K562 (cell line): ENCODE results near the gene PRKCE. TPM values are rescaled to one million over a fixed set of nuclear protein-coding genes. Genes with fewer than 3 reads are reported as not detected.

Experiments
- ATAC-seq: fragments of 200-7000 bp; cut with Tn5 transposase; 3 replicates; pipeline ENCODE4 v1.9.1; 2020; ENCODE audit warnings: moderate library complexity
- BruUV-seq: library from RNA; stranded (reverse); fragments of 400-500 nt; replicated peaks from 2 replicates; lab custom pipeline; 2021; lab: Mats Ljungman, UMichigan
- CTCF ChIA-PET: fragments of 300-600 bp; formaldehyde crosslinking; extraction: SDS; loops from one replicate; lab custom pipeline; 2021; ENCODE audit warnings: low intra/inter-chr PET ratio; lab: Yijun Ruan, JAX
- POLR2A ChIA-PET: fragments of 300-600, 350-650 bp; sonication (Branson Sonifier 250); formaldehyde crosslinking; extraction: SDS; loops from one replicate; lab custom pipeline; 2021; ENCODE audit warnings: antibody characterized with exemption, inconsistent platforms; lab: Yijun Ruan, JAX
- DNase-seq, 4 experiments: peaks; one replicate each; pipeline versions ENCODE4 v3.0.0 to v3.0.0-alpha.2; 2011 to 2018; ENCODE audit warnings: low spot score in 3 of 4, mixed read lengths in 3 of 4; ENCODE audit errors: extremely low read depth in 1 of 4
- FAIRE-seq: peaks from 2 replicates; lab custom pipeline; 2011; peaks lifted over from hg19 to GRCh38; lab: Jason Lieb, UNC
- H2AFZ ChIP-seq: 2 replicates; pipeline ENCODE4 v1.6.0; 2011; ENCODE audit warnings: low read depth, low read length, control low read depth, inconsistent platforms
- H3K27ac ChIP-seq: fragments of 200-600 bp; 3 replicates; pipeline ENCODE4 v1.8.0; 2011; ENCODE audit warnings: low read depth, mild to moderate bottlenecking, control low read depth, inconsistent platforms, low read length, moderate library complexity, mixed read lengths; ENCODE audit errors: extremely low read depth
- H3K27me3 ChIP-seq, 2 experiments: fragments of 300-600 bp in 1 of 2; 2 replicates in 1 of 2; 3 replicates in 1 of 2; pipeline versions ENCODE4 v1.6.0 to v1.8.0; 2011; ENCODE audit warnings: inconsistent platforms in 2 of 2, low read length in 2 of 2, mild to moderate bottlenecking in 1 of 2, mixed read lengths in 1 of 2, moderate library complexity in 1 of 2; ENCODE audit not compliant: control insufficient read depth in 2 of 2, insufficient read depth in 2 of 2
- H3K36me3 ChIP-seq: fragments of 300-600 bp; 3 replicates; pipeline ENCODE4 v1.8.0; 2011; ENCODE audit warnings: mild to moderate bottlenecking, low read length, inconsistent platforms; ENCODE audit not compliant: control insufficient read depth, insufficient read depth
- H3K4me1 ChIP-seq, 2 experiments: fragments of 200-600 bp in 1 of 2; replicated peaks in 1 of 2; 2 replicates in 1 of 2; 3 replicates in 1 of 2; pipeline versions ENCODE4 v1.5.1 to v1.8.0; 2011; ENCODE audit warnings: inconsistent platforms in 2 of 2, low read length in 2 of 2, mild to moderate bottlenecking in 1 of 2, mixed read lengths in 1 of 2, moderate library complexity in 1 of 2; ENCODE audit not compliant: control insufficient read depth in 2 of 2, insufficient read depth in 2 of 2
- H3K4me2 ChIP-seq: 2 replicates; pipeline ENCODE4 v1.6.1; 2011; ENCODE audit warnings: low read length, control low read depth, inconsistent platforms, mixed read lengths; ENCODE audit not compliant: insufficient read depth
- H3K4me3 ChIP-seq: fragments of 200-600 bp; sonication (generic), shearing (Covaris generic); 2 replicates; pipeline ENCODE4 v1.5.1; 2016; ENCODE audit warnings: control low read depth, inconsistent platforms
- H3K79me2 ChIP-seq: fragments of 200-600 bp; 3 replicates; pipeline ENCODE4 v1.8.0; 2011; ENCODE audit warnings: low read length, inconsistent platforms; ENCODE audit not compliant: control insufficient read depth, insufficient read depth
- H3K9ac ChIP-seq, 2 experiments: 2 replicates each; pipeline versions ENCODE4 v1.6.0 to v1.6.1; 2011; ENCODE audit warnings: low read depth in 2 of 2, low read length in 2 of 2, control low read depth in 1 of 2, inconsistent platforms in 1 of 2, mild to moderate bottlenecking in 1 of 2, mixed read lengths in 1 of 2; ENCODE audit not compliant: insufficient read depth in 1 of 2
- H3K9me1 ChIP-seq: one replicate; pipeline ENCODE4 v1.6.0; 2011; ENCODE audit warnings: inconsistent platforms, mild to moderate bottlenecking, low read length, moderate library complexity; ENCODE audit not compliant: control insufficient read depth, insufficient read depth
- H3K9me3 ChIP-seq: replicated peaks from 2 replicates; pipeline ENCODE4 v1.5.1; 2011; ENCODE audit warnings: low read depth, low read length, inconsistent platforms; ENCODE audit not compliant: control insufficient read depth, insufficient read depth
- H4K20me1 ChIP-seq: replicated peaks from 2 replicates; pipeline ENCODE4 v1.6.1; 2011; ENCODE audit warnings: low read length, inconsistent platforms, mixed read lengths; ENCODE audit not compliant: control insufficient read depth, insufficient read depth
- HCFC1 ChIP-seq: IDR thresholded peaks from 2 replicates; pipeline ENCODE4 v1.6.1; 2012; ENCODE audit warnings: low read depth, low read length, improper control_type of control experiment
- HNRNPUL1 ChIP-seq: fragments of 200-400 bp; formaldehyde crosslinking; IDR thresholded peaks from 2 replicates; pipeline ENCODE4 v1.6.1; 2017; ENCODE audit warnings: low read length
- MED1 ChIP-seq: sonication (generic); formaldehyde crosslinking; IDR thresholded peaks from 2 replicates; pipeline ENCODE4 v1.8.1; 2023; ENCODE audit warnings: missing genetic modification reagents, borderline replicate concordance
- MXI1 ChIP-seq: IDR thresholded peaks from 2 replicates; pipeline ENCODE4 v1.6.1; 2011; ENCODE audit warnings: low read depth, mild to moderate bottlenecking, improper control_type of control experiment, low read length
- TAF9B ChIP-seq: fragments of 450-650 bp; IDR thresholded peaks from 2 replicates; pipeline ENCODE4 v1.6.1; 2018; ENCODE audit warnings: mild to moderate bottlenecking; ENCODE audit not compliant: partially characterized antibody
- ZNF253 ChIP-seq: fragments of 250-450 bp; sonication (Bioruptor Pico); conservative IDR thresholded peaks from 2 replicates; pipeline ENCODE4 v1.6.1; 2021; ENCODE audit warnings: mild to moderate bottlenecking
- ZNF384 ChIP-seq: IDR thresholded peaks from 2 replicates; pipeline ENCODE4 v1.6.1; 2012; ENCODE audit warnings: low read depth, low read length, improper control_type of control experiment
- WGBS: fragments of 100-300 bp; shearing (Covaris generic); methylation state at CpG from one replicate; pipeline ENCODE4 v1.1.6; 2016; ENCODE audit warnings: low coverage, mixed read lengths; ENCODE audit not compliant: insufficient coverage; ENCODE audit errors: missing lambda C conversion rate; 5-methylcytosine and 5-hydroxymethylcytosine counted together
- in situ Hi-C: fragments of 300-500 bp; cut with MboI; formaldehyde crosslinking; loops from 4 replicates; pipeline ENCODE4 v1.15.0; 2018; ENCODE audit warnings: inconsistent platforms, mixed read lengths
- intact Hi-C: fragments of 100-400 bp; cut with micrococcal nuclease; formaldehyde crosslinking; loops from 2 replicates; pipeline ENCODE4 v1.14.2; 2022
- polyA plus RNA-seq, 8 experiments: library from polyadenylated mRNA; depleted of rRNA in 4 of 8; stranded (reverse) in 5 of 8; unstranded in 3 of 8; fragments of >200 nt; fragmentation: Nextera tagmentation in 2 of 8; fragmentation: Illumina TruSeq in 1 of 8; extraction: Ambion mirVana in 2 of 8; extraction: Trizol in 1 of 8; gene quantifications; 2 replicates each; pipeline versions ENCODE4 v1.2.1 to v1.2.3, GENCODE V29; 2011 to 2014; ENCODE audit warnings: inconsistent platforms in 1 of 8, missing spikeins in 1 of 8
- total RNA-seq, 7 experiments: library from RNA; depleted of rRNA in 6 of 7; stranded (reverse); fragments of >200 nt in 6 of 7; fragmentation: Illumina TruSeq in 2 of 7; extraction: Trizol in 2 of 7; gene quantifications; 2 replicates each; pipeline versions ENCODE4 v1.2.1 to v1.2.3, GENCODE V29; 2011 to 2021; ENCODE audit warnings: low replicate concordance in 1 of 7
- TF ChIP-seq, protein P1 (sequence below): IDR thresholded peaks from 2 replicates; pipeline ENCODE4 v1.6.1; 2014; ENCODE audit warnings: antibody characterized with exemption

Gene PRKCE
- total and polyA plus RNA-seq, 9 of the 15 experiments (the other 6 are each of a cell fraction or from before 2014, with no cell fraction given), result 0.06 to 1.0 (median 0.22) TPM; not detected in 1

DNA sequence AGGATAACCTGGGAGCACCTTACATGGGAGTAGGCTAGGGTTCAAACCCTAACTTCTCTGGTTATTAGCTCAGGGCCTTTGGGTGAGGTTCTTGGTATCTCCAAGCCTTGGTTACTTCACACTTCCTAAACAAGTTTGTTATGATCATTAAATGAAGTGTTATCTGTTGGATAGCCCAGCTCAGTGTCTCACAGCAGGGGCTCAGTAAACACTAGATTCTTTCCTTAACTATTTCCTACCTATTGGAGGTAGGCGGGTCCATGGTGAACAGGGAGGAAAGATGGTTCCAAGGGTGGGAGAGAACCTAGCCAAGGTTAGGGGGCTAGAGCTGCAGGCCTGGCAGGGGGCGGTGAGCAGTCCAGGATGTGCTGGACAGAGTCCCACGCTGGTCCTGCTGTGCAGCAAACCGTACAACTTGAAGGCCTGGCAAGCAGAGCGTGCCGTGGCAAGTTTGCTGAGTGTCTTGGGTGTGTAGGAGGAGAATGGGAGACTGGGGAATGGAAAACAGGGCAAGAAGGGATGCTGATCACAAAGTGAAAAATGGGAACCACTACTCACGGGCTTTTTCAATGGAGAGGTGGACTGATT is 259.1 kb downstream of the PRKCE start:
- in situ Hi-C loops (no loop called here), intact Hi-C loops (no loop called here)
- Histone ChIP-seq H3K27ac (no peak overlapping the region), H3K4me2 (no peak overlapping the region), H3K9me3 (no peaks in the 10 kb centered on the region), H3K79me2 (no peaks in the 10 kb centered on the region), H4K20me1 (0 out of 2 replicates have a peak, but pooled peaks cover 3% of the 10 kb centered on the region), H3K9me1 (no peaks in the 10 kb centered on the region), H3K4me1 (no peaks in the 10 kb centered on the region), H2AFZ (no peak overlapping the region), H3K36me3 (no peaks in the 10 kb centered on the region), H3K4me3 (no peak overlapping the region), H3K27me3 (peaks cover 18 to 47% of the 10 kb centered on the region in 2 experiments; a peak in 4 of 5 replicates), H3K9ac (no peak overlapping the region)
- TF ChIP-seq HNRNPUL1 (no peak), HCFC1 (no peak), ZNF384 (no peak), ZNF253 (no peak), MXI1 (no peak), MED1 (CRISPR knock-in tag) (no peak), TAF9B (no peak)
- TF ChIP-seq, protein P1, sequence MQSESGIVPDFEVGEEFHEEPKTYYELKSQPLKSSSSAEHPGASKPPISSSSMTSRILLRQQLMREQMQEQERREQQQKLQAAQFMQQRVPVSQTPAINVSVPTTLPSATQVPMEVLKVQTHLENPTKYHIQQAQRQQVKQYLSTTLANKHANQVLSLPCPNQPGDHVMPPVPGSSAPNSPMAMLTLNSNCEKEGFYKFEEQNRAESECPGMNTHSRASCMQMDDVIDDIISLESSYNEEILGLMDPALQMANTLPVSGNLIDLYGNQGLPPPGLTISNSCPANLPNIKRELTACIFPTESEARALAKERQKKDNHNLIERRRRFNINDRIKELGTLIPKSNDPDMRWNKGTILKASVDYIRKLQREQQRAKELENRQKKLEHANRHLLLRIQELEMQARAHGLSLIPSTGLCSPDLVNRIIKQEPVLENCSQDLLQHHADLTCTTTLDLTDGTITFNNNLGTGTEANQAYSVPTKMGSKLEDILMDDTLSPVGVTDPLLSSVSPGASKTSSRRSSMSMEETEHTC, result no peak
- 2% methylated on average over 7 of the region's 7 CpGs for WGBS
- FAIRE-seq (no peak), DNase-seq (no peak), ATAC-seq (no peak)
- CTCF ChIA-PET, result no interaction called here
- no TSS peak for BruUV-seq
- POLR2A ChIA-PET, result no interaction called here
